ENCODE measurements around the gene DNAL1. TPM values are rescaled to one million over a fixed set of nuclear protein-coding genes. Genes with fewer than 3 reads are reported as not detected.

The DNAL1 gene
- total and polyA plus RNA-seq, 9 donors = 5.7 to 10.9 (median 6.7) TPM

GRCh38 chr14:73665130-73665529 is 20.3 kb downstream of the DNAL1 start:
- H3K4me3 ChIP-seq (ENCODE audit: low read length) = no peak overlapping the region
- no peaks in the 10 kb centered on the region for H3K4me1 ChIP-seq (ENCODE audit: control insufficient read depth, insufficient read depth, low read length)
- DNase-seq = no peak
- no peaks in the 10 kb centered on the region for H3K27me3 ChIP-seq (ENCODE audit: control insufficient read depth, insufficient read depth, low read length)
- H3K9me3 ChIP-seq (replicated peaks; ENCODE audit: control insufficient read depth, low read depth, low read length) = no peaks in the 10 kb centered on the region
- H3K36me3 ChIP-seq (ENCODE audit: control insufficient read depth, insufficient read depth, low read length) = peaks cover 5% of the 10 kb centered on the region
- no peak overlapping the region for H3K27ac ChIP-seq (ENCODE audit: low read length)
- no CpG with 5 or more reads among the region's 2 CpGs for WGBS (ENCODE audit: insufficient coverage)

DNA sequence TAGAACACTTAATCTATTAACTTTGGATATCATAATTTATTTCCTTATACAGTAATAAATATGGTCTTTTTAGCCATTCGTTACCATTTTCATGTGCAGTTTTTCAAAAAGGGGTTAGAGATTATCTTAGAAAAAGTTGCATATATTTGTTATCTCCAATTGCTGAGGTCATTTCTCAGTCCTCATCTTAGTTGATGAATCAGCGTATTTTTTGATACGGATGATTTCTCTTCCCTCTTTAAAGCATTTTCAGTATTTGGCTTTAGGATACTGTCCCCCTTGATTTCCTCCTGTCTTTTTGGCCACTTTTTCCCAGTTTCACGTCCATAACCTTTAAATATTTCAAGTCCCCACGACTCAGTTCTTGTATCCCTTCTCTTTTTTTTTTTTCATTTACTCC is 21.8 kb downstream of the DNAL1 start:
- peaks cover 5% of the 10 kb centered on the region for H3K36me3 ChIP-seq (ENCODE audit: control insufficient read depth, insufficient read depth, low read length)
- no peaks in the 10 kb centered on the region for H3K4me1 ChIP-seq (ENCODE audit: control insufficient read depth, insufficient read depth, low read length)
- WGBS (ENCODE audit: insufficient coverage) = 86% methylated on average over 4 of the region's 5 CpGs
- no peaks in the 10 kb centered on the region for H3K27me3 ChIP-seq (ENCODE audit: control insufficient read depth, insufficient read depth, low read length)
- H3K9me3 ChIP-seq (replicated peaks; ENCODE audit: control insufficient read depth, low read depth, low read length) = no peaks in the 10 kb centered on the region
- DNase-seq = no peak
- H3K27ac ChIP-seq (ENCODE audit: low read length) = no peak overlapping the region
- H3K4me3 ChIP-seq (ENCODE audit: low read length) = no peak overlapping the region

- Histone ChIP-seq H3K4me1 (ENCODE audit: control insufficient read depth, insufficient read depth, low read length) (no peaks in the 10 kb centered on the region), H3K9me3 (replicated peaks; ENCODE audit: control insufficient read depth, low read depth, low read length) (no peaks in the 10 kb centered on the region), H3K4me3 (ENCODE audit: low read length) (no peak overlapping the region), H3K36me3 (ENCODE audit: control insufficient read depth, insufficient read depth, low read length) (peaks cover 6% of the 10 kb centered on the region), H3K27ac (ENCODE audit: low read length) (no peak overlapping the region), H3K27me3 (ENCODE audit: control insufficient read depth, insufficient read depth, low read length) (no peaks in the 10 kb centered on the region)
- WGBS (ENCODE audit: insufficient coverage) = 83% methylated on average over 3 of the region's 3 CpGs
- DNase-seq = no peak
Observed at GRCh38 chr14:73667854-73668253, 23.1 kb downstream of the DNAL1 start.

DNA sequence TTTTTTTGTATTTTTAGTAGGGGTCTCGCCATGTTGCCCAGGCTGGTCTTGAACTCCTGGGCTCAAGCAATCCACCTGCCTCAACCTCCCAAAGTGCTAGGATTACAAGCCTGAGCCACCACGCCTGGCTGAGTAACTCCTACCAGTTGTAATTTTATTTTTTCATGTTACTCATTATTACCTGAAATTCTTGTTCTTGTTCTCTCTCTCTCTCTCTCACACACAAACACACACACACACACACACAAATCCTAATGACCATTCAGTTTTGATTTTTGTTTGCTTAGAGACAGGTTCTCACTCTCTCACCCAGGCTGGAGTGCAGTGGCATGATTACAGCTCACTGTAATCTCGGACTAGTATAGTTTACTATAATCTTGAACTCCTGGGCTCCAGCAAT is 30.2 kb downstream of the DNAL1 start:
- H3K9me3 ChIP-seq (replicated peaks; ENCODE audit: control insufficient read depth, low read depth, low read length) = no peaks in the 10 kb centered on the region
- H3K4me3 ChIP-seq (ENCODE audit: low read length) = no peak overlapping the region
- peaks cover 6% of the 10 kb centered on the region for H3K36me3 ChIP-seq (ENCODE audit: control insufficient read depth, insufficient read depth, low read length)
- 100% methylated on average over 1 of the region's 3 CpGs for WGBS (ENCODE audit: insufficient coverage)
- no peak for DNase-seq
- no peaks in the 10 kb centered on the region for H3K27me3 ChIP-seq (ENCODE audit: control insufficient read depth, insufficient read depth, low read length)
- no peaks in the 10 kb centered on the region for H3K4me1 ChIP-seq (ENCODE audit: control insufficient read depth, insufficient read depth, low read length)
- no peak overlapping the region for H3K27ac ChIP-seq (ENCODE audit: low read length)

DNA sequence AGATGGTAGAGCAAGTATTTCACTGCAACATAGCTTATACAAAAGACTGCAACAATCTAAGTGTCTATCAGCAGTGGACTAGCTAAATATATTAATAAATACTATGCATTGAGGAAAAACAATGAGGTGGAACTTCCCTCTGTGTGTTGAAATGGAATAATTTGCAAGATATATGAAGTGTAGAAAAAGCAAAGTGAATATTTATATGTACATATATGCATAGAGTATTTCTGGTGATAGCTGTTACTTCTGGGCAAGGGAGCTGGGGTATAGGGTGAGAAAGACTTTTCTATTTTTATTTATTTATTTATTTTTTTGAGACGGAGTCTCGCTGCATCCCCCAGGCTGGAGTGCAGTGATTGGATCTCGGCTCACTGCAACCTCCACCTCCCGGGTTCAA is 33.9 kb downstream of the DNAL1 start:
- 87% methylated on average over 3 of the region's 4 CpGs for WGBS (ENCODE audit: insufficient coverage)
- Histone ChIP-seq H3K36me3 (ENCODE audit: control insufficient read depth, insufficient read depth, low read length) (peaks cover 3% of the 10 kb centered on the region), H3K4me3 (ENCODE audit: low read length) (no peak overlapping the region), H3K9me3 (replicated peaks; ENCODE audit: control insufficient read depth, low read depth, low read length) (no peaks in the 10 kb centered on the region), H3K4me1 (ENCODE audit: control insufficient read depth, insufficient read depth, low read length) (no peaks in the 10 kb centered on the region), H3K27ac (ENCODE audit: low read length) (no peak overlapping the region), H3K27me3 (ENCODE audit: control insufficient read depth, insufficient read depth, low read length) (no peaks in the 10 kb centered on the region)
- DNase-seq = no peak

DNA sequence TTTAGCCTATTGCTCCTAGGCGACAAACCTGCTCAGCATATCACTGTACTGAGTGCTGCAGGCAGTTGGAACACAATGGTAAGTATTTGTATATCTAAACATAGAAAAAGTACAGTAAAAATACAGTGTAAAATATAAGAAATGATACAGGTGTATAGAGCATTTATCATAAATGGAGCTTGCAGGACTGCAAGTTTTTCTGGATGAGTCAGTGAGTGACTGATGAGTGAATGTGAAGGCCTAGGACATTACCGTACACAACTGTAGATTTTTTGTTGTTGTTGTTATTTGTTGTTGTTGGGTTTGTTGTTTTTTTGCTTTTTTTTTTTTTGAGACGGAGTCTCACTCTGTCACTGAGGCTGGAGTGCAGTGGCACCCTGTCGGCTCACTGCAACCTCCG is 36.0 kb downstream of the DNAL1 start:
- Histone ChIP-seq H3K27ac (ENCODE audit: low read length) (no peak overlapping the region), H3K27me3 (ENCODE audit: control insufficient read depth, insufficient read depth, low read length) (no peaks in the 10 kb centered on the region), H3K9me3 (replicated peaks; ENCODE audit: control insufficient read depth, low read depth, low read length) (no peaks in the 10 kb centered on the region), H3K4me1 (ENCODE audit: control insufficient read depth, insufficient read depth, low read length) (no peaks in the 10 kb centered on the region), H3K36me3 (ENCODE audit: control insufficient read depth, insufficient read depth, low read length) (no peaks in the 10 kb centered on the region), H3K4me3 (ENCODE audit: low read length) (no peak overlapping the region)
- no CpG with 5 or more reads among the region's 5 CpGs for WGBS (ENCODE audit: insufficient coverage)
- no peak for DNase-seq

DNA sequence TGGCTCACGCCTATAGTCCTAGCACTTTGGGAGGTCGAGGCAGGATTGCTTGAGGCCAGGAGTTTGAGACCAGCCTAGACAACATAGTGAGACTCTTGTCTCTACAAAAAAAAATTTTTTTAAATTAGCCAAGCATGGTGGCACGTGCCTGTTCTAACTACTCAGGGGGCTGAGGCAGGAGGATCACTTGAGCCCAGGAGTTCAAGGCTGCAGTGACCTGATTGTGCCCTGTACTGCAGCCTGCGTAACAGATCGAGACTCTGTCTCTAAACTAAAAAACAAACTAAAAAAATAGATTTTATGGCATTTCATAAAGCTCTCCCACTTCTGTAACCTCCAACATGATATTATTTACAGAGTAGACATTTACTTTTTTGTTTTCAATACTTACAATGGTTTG is 39.8 kb downstream of the DNAL1 start:
- WGBS (ENCODE audit: insufficient coverage) = 96% methylated on average over 3 of the region's 5 CpGs
- Histone ChIP-seq H3K36me3 (ENCODE audit: control insufficient read depth, insufficient read depth, low read length) (no peaks in the 10 kb centered on the region), H3K4me1 (ENCODE audit: control insufficient read depth, insufficient read depth, low read length) (no peaks in the 10 kb centered on the region), H3K27ac (ENCODE audit: low read length) (no peak overlapping the region), H3K4me3 (ENCODE audit: low read length) (no peak overlapping the region), H3K9me3 (replicated peaks; ENCODE audit: control insufficient read depth, low read depth, low read length) (no peaks in the 10 kb centered on the region), H3K27me3 (ENCODE audit: control insufficient read depth, insufficient read depth, low read length) (no peaks in the 10 kb centered on the region)
- DNase-seq = no peak

GRCh38 chr14:73685328-73685727 is 40.5 kb downstream of the DNAL1 start:
- Histone ChIP-seq H3K9me3 (replicated peaks; ENCODE audit: control insufficient read depth, low read depth, low read length) (no peaks in the 10 kb centered on the region), H3K27ac (ENCODE audit: low read length) (no peak overlapping the region), H3K4me1 (ENCODE audit: control insufficient read depth, insufficient read depth, low read length) (no peaks in the 10 kb centered on the region), H3K36me3 (ENCODE audit: control insufficient read depth, insufficient read depth, low read length) (no peaks in the 10 kb centered on the region), H3K4me3 (ENCODE audit: low read length) (no peak overlapping the region), H3K27me3 (ENCODE audit: control insufficient read depth, insufficient read depth, low read length) (no peaks in the 10 kb centered on the region)
- no peak for DNase-seq
- WGBS (ENCODE audit: insufficient coverage) = no CpG with 5 or more reads among the region's 9 CpGs

DNA sequence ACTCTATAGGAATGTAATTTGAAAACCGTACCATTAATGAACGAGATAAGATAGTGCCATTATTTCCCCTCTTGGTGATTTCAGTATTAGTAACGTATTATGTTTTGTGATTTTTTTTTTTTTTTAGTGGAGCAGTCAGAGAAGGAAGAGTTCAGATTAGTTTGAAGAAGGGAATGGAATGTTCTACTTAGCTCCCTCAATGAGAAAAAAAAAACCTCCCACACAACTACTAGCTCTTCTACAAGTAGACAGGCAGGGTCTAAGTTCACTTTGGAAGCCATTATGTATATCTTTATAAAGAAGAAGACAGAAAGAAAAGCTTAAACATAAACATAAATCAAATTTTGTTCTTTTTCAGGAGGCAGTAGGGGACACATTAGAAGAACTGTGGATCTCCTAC is 42.1 kb downstream of the DNAL1 start:
- Histone ChIP-seq H3K4me1 (ENCODE audit: control insufficient read depth, insufficient read depth, low read length) (no peaks in the 10 kb centered on the region), H3K36me3 (ENCODE audit: control insufficient read depth, insufficient read depth, low read length) (no peaks in the 10 kb centered on the region), H3K27ac (ENCODE audit: low read length) (no peak overlapping the region), H3K27me3 (ENCODE audit: control insufficient read depth, insufficient read depth, low read length) (no peaks in the 10 kb centered on the region), H3K9me3 (replicated peaks; ENCODE audit: control insufficient read depth, low read depth, low read length) (no peaks in the 10 kb centered on the region), H3K4me3 (ENCODE audit: low read length) (no peak overlapping the region)
- no peak for DNase-seq
- no CpG with 5 or more reads among the region's 3 CpGs for WGBS (ENCODE audit: insufficient coverage)

GRCh38 chr14:73694083-73694482 is 49.3 kb downstream of the DNAL1 start:
- no peak overlapping the region for H3K27ac ChIP-seq (ENCODE audit: low read length)
- H3K27me3 ChIP-seq (ENCODE audit: control insufficient read depth, insufficient read depth, low read length) = no peaks in the 10 kb centered on the region
- no peaks in the 10 kb centered on the region for H3K4me1 ChIP-seq (ENCODE audit: control insufficient read depth, insufficient read depth, low read length)
- peaks cover 10% of the 10 kb centered on the region for H3K36me3 ChIP-seq (ENCODE audit: control insufficient read depth, insufficient read depth, low read length)
- H3K9me3 ChIP-seq (replicated peaks; ENCODE audit: control insufficient read depth, low read depth, low read length) = no peaks in the 10 kb centered on the region
- 93% methylated on average over 2 of the region's 2 CpGs for WGBS (ENCODE audit: insufficient coverage)
- no peak for DNase-seq
- H3K4me3 ChIP-seq (ENCODE audit: low read length) = no peak overlapping the region

GRCh38 chr14:73695082-73695481 is 50.3 kb downstream of the DNAL1 start:
- no peaks in the 10 kb centered on the region for H3K4me1 ChIP-seq (ENCODE audit: control insufficient read depth, insufficient read depth, low read length)
- H3K27ac ChIP-seq (ENCODE audit: low read length) = no peak overlapping the region
- no CpG with 5 or more reads among the region's 2 CpGs for WGBS (ENCODE audit: insufficient coverage)
- no peaks in the 10 kb centered on the region for H3K27me3 ChIP-seq (ENCODE audit: control insufficient read depth, insufficient read depth, low read length)
- no peaks in the 10 kb centered on the region for H3K9me3 ChIP-seq (replicated peaks; ENCODE audit: control insufficient read depth, low read depth, low read length)
- H3K4me3 ChIP-seq (ENCODE audit: low read length) = no peak overlapping the region
- H3K36me3 ChIP-seq (ENCODE audit: control insufficient read depth, insufficient read depth, low read length) = peaks cover 10% of the 10 kb centered on the region
- DNase-seq = no peak

All from muscle of leg (tissue), 11 donors.